Liver (tissue), 3 donors: Measurements from ENCODE around the gene SMC1A.

Experiments used
- FOXA1 ChIP-seq: IDR thresholded peaks from 2 replicates; pipeline ENCODE4 v1.6.1; 2016; ENCODE audit warnings: antibody characterized with exemption
- GABPA ChIP-seq, 2 donors: IDR thresholded peaks in 1 of 2; conservative IDR thresholded peaks in 1 of 2; 2 replicates each; pipeline ENCODE4 v1.6.1; 2016; ENCODE audit warnings: antibody characterized with exemption in 2 of 2, mild to moderate bottlenecking in 1 of 2, moderate library complexity in 1 of 2
- MAX ChIP-seq: IDR thresholded peaks from 2 replicates; pipeline ENCODE4 v1.6.1; 2016; ENCODE audit warnings: antibody characterized with exemption
- RAD21 ChIP-seq, 2 donors: IDR thresholded peaks; 2 replicates each; pipeline ENCODE4 v1.6.1; 2016; ENCODE audit warnings: antibody characterized with exemption in 2 of 2, mild to moderate bottlenecking in 2 of 2
- RXRA ChIP-seq, 2 donors: IDR thresholded peaks; 2 replicates each; pipeline ENCODE4 v1.6.1; 2017 to 2018; ENCODE audit warnings: antibody characterized with exemption in 2 of 2, mild to moderate bottlenecking in 1 of 2
- TAF1 ChIP-seq: conservative IDR thresholded peaks from 2 replicates; pipeline ENCODE4 v1.6.1; 2016; ENCODE audit warnings: antibody characterized with exemption, mild to moderate bottlenecking
- TF ChIP-seq, protein P1 (sequence below): fragments of 150-350 bp; IDR thresholded peaks from 2 replicates; pipeline ENCODE4 v1.5.1; 2017; ENCODE audit warnings: improper control_type of control experiment, low read depth, low read length; ENCODE audit not compliant: missing input control
- TF ChIP-seq, protein P2 (sequence below): IDR thresholded peaks from 2 replicates; pipeline ENCODE4 v1.6.1; 2016; ENCODE audit warnings: antibody characterized with exemption
- TF ChIP-seq, protein P3 (sequence below): IDR thresholded peaks from 2 replicates; pipeline ENCODE4 v1.6.1; 2016; ENCODE audit warnings: antibody characterized with exemption, mild to moderate bottlenecking
- donor health status: healthy.
- donor health status: healthy.

DNA sequence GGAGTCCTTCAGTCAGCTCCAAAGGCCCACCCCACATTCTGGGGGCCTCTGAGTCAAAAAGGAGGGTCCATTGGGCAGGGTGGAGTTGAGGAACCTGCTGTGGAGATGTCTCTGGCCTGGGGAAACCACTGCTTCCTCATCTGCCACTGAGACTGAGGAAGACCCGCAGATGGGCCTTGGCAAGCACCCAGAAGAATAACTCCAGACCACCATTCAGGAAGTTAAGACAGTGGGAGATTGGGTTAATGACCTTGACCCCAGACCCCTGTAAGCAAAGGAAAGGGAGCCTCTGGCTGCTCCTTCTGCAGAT lies 19.8 kb upstream of the SMC1A start:
- TF ChIP-seq RAD21 (IDR thresholded peaks at IDR 0.05) (no peak), GABPA (IDR thresholded peaks at IDR 0.05 in 1 of 2, conservative IDR thresholded peaks at IDR 0.05 in 1 of 2) (no peak), MAX (no peak), TAF1 (no peak), RXRA (IDR thresholded peaks at IDR 0.05) (no peak), FOXA1 (no peak)
- TF ChIP-seq, protein P1, sequence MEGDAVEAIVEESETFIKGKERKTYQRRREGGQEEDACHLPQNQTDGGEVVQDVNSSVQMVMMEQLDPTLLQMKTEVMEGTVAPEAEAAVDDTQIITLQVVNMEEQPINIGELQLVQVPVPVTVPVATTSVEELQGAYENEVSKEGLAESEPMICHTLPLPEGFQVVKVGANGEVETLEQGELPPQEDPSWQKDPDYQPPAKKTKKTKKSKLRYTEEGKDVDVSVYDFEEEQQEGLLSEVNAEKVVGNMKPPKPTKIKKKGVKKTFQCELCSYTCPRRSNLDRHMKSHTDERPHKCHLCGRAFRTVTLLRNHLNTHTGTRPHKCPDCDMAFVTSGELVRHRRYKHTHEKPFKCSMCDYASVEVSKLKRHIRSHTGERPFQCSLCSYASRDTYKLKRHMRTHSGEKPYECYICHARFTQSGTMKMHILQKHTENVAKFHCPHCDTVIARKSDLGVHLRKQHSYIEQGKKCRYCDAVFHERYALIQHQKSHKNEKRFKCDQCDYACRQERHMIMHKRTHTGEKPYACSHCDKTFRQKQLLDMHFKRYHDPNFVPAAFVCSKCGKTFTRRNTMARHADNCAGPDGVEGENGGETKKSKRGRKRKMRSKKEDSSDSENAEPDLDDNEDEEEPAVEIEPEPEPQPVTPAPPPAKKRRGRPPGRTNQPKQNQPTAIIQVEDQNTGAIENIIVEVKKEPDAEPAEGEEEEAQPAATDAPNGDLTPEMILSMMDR, result no peak
- TF ChIP-seq, protein P2, sequence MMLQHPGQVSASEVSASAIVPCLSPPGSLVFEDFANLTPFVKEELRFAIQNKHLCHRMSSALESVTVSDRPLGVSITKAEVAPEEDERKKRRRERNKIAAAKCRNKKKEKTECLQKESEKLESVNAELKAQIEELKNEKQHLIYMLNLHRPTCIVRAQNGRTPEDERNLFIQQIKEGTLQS, result no peak
- TF ChIP-seq, protein P3, sequence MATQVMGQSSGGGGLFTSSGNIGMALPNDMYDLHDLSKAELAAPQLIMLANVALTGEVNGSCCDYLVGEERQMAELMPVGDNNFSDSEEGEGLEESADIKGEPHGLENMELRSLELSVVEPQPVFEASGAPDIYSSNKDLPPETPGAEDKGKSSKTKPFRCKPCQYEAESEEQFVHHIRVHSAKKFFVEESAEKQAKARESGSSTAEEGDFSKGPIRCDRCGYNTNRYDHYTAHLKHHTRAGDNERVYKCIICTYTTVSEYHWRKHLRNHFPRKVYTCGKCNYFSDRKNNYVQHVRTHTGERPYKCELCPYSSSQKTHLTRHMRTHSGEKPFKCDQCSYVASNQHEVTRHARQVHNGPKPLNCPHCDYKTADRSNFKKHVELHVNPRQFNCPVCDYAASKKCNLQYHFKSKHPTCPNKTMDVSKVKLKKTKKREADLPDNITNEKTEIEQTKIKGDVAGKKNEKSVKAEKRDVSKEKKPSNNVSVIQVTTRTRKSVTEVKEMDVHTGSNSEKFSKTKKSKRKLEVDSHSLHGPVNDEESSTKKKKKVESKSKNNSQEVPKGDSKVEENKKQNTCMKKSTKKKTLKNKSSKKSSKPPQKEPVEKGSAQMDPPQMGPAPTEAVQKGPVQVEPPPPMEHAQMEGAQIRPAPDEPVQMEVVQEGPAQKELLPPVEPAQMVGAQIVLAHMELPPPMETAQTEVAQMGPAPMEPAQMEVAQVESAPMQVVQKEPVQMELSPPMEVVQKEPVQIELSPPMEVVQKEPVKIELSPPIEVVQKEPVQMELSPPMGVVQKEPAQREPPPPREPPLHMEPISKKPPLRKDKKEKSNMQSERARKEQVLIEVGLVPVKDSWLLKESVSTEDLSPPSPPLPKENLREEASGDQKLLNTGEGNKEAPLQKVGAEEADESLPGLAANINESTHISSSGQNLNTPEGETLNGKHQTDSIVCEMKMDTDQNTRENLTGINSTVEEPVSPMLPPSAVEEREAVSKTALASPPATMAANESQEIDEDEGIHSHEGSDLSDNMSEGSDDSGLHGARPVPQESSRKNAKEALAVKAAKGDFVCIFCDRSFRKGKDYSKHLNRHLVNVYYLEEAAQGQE, result no peak
